ENCODE data around the gene SLC25A41.

The SLC25A41 gene

DNA sequence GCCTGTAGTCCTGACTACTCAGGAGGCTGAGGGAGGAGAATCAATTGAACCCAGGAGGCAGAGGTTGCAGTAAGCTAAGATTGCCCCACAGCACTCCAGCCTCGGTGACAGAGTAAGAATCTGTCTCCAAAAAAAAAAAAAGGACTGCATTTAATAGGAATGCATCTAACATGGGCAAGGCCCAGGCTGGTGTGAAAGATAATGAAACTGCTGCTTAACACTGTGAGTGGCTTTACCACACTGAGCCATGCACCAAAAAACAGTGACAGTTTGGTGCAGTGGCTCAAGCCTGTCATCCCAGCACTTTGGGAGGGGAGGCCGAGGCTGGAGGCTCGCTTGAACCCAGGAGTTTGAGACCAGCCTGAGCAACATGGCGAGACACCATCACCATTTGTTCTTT lies 49.2 kb downstream of the SLC25A41 start:
- TF ChIP-seq, protein P1, sequence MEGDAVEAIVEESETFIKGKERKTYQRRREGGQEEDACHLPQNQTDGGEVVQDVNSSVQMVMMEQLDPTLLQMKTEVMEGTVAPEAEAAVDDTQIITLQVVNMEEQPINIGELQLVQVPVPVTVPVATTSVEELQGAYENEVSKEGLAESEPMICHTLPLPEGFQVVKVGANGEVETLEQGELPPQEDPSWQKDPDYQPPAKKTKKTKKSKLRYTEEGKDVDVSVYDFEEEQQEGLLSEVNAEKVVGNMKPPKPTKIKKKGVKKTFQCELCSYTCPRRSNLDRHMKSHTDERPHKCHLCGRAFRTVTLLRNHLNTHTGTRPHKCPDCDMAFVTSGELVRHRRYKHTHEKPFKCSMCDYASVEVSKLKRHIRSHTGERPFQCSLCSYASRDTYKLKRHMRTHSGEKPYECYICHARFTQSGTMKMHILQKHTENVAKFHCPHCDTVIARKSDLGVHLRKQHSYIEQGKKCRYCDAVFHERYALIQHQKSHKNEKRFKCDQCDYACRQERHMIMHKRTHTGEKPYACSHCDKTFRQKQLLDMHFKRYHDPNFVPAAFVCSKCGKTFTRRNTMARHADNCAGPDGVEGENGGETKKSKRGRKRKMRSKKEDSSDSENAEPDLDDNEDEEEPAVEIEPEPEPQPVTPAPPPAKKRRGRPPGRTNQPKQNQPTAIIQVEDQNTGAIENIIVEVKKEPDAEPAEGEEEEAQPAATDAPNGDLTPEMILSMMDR (IDR thresholded peaks at IDR 0.05; ENCODE audit: insufficient read depth, missing control alignments), result no peak
- FAIRE-seq (no peak), DNase-seq (ENCODE audit: insufficient read length, low spot score) (peak; percentile 12)

DNA sequence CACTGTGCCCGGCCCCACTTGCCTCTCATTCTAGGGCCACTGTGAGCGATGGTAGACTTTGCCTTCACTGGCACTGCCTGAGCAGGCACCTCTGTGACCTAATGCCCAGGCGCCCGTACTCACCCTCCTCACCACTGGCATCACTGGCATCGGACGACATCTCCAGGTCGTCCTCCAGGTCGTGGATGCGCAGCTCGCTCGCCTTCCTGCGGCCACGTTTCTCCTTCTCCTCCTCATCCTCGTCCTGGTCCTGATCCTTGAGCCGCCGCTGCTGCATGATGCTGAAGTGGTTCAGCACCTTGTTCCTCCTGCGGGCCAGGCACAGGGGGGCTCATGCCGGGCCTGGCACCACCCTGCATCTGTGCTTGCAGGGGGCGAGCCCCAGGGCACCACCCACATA lies 50.4 kb downstream of the SLC25A41 start:
- TF ChIP-seq, protein P1 (IDR thresholded peaks at IDR 0.05; ENCODE audit: insufficient read depth, missing control alignments), result no peak
- DNase-seq (ENCODE audit: insufficient read length, low spot score), result peak; percentile 5
- FAIRE-seq, result no peak

DNA sequence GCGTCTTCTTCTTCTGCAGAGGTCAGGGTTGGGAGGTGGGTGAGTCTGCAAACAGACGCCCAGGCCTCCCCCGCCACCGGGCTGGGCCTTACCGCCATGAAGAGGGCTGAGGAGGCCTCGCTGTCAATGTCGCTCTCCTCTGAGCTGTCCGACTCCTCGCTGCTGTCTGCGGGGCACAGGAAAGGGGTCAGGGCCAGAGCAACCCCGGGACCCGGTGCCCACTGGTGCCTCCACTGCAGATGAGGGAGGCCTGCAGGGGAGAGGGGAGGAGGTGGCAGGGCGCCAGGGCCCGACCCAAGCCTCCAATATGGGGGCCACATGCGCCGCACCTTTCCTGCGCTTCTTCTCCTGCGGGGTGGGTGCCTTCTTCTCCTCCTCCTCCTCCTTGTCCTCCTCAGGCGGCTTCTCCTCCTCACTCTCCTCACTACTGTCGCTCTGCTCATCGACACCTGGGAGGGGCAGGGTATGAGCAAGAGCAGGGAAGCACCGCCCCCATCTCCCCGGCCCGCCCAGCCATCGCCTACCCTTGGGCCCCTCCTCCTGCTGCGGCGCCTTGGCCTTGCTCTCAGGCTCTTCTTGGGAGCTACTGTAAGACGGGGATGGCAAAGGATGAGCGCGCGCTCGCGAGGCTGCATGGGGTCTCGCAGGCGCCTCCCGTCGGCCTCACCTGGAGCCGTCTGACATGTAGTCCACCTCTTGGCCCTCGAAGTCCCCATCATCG lies 52.4 kb downstream of the SLC25A41 start:
- DNase-seq (ENCODE audit: insufficient read length, low spot score) (no peak), FAIRE-seq (no peak)
- TF ChIP-seq, protein P1 (IDR thresholded peaks at IDR 0.05; ENCODE audit: insufficient read depth, missing control alignments), result no peak

DNA sequence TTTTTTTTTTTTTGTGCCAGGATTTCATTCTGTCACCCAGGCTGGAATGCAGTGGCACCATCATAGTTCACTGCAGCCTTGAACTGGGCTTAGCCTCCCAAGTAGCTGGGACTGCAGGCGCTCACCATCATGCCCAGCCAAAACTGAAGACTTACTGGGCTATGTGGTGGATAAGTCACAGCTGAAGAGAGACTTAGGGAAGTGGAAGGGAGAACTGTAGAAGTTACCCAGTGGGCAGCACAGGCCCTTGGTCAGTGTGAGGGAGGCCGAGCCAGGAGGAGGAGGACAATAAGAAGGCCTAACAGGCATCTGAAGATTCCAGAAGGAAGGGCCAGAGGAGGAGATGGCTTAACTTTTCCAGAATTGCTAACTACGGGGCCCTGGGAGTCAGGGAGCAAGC lies 53.8 kb downstream of the SLC25A41 start:
- FAIRE-seq (no peak), DNase-seq (ENCODE audit: insufficient read length, low spot score) (no peak)
- TF ChIP-seq, protein P1 (IDR thresholded peaks at IDR 0.05; ENCODE audit: insufficient read depth, missing control alignments), result no peak

DNA sequence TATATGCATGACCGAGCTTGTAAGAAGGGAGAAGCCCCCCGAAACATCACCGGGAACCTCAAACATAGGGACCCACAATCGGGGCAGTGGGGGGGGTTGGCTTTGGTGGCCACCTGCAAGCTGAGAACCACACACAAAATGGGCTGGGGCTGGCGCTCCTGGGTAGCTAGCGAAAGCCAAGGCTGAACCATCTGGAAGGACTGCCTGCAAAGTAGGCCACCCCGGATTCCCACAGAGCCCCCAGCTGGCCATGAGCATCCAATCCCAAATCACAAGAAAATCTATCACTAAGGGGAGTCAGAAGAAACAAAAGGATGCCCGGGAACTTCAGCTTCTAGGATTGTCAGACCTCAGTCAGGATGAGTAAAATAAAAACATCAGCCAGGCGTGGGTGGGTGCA lies 55.1 kb downstream of the SLC25A41 start:
- DNase-seq (ENCODE audit: insufficient read length, low spot score) (no peak), FAIRE-seq (no peak)
- TF ChIP-seq, protein P1 (IDR thresholded peaks at IDR 0.05; ENCODE audit: insufficient read depth, missing control alignments), result no peak

DNA sequence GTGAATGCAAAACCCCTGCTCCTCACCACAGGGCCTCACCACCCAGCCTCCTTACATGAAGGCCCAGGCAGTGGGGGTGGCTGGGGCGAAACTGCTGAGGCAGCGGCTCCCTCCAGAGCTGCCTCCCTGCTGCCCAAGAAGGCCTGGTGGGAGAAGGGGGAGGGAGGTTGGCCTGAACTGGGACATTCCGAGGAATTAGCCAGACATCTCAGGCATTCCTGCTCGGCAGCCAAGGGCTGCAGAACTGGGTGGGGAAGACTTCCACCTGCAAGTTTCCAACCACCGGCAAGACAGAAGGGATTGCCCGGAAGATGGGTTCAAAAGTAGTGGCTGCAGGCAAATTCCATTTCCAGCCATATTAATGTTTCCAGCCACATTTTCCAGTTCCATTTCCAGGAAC lies 55.5 kb downstream of the SLC25A41 start:
- FAIRE-seq (no peak), DNase-seq (ENCODE audit: insufficient read length, low spot score) (no peak)
- TF ChIP-seq, protein P1 (IDR thresholded peaks at IDR 0.05; ENCODE audit: insufficient read depth, missing control alignments), result no peak

DNA sequence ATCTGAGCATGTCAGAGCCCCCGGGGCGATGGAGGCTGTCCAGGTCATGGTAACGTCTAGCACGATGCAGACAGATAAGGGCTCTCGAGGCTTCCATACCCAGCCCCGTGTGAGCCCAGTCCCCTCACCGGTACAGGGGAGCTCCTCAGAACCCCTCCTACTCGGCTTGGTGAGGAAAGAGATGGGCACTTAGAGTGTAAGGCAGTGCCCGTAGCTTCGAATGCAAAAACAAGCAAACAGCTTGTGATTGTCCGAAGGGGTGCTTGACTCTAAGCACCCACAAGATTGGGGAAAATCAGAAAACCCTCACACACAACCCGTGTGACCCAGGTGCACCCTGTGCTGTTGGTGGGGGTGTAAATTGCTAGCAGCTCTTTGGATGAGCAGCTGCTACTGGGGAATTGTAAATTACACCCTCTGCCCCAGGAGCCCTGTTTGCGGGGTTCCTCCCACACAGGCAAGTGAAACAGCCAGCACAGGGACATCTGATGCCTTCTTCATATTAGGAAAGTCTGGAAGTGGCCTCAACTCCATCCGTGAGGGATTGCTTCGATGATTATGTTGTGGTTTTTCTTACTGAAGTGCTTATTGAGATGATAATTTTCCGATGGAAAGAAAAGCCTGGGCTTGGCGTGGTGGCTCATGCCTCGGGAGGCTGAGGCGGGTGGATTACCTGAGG lies 56.9 kb downstream of the SLC25A41 start:
- no peak for FAIRE-seq
- no peak for DNase-seq (ENCODE audit: insufficient read length, low spot score)
- TF ChIP-seq, protein P1 (IDR thresholded peaks at IDR 0.05; ENCODE audit: insufficient read depth, missing control alignments), result no peak

All from D721Med (cell line).